Trophoblast cell (in vitro differentiated cells and primary cell): ENCODE data around the gene PRPF31.

Experiments used
- DNase-seq, 2 donors: peaks; one replicate each; pipeline ENCODE4 v3.0.0-alpha.2; 2016
- H2AFZ ChIP-seq: 2 replicates; pipeline ENCODE4 v1.6.1; 2013; ENCODE audit warnings: low read length, moderate library complexity, mild to moderate bottlenecking; ENCODE audit not compliant: insufficient read depth, poor library complexity
- H2AK5ac ChIP-seq: 2 replicates; pipeline ENCODE4 v1.6.1; 2013; ENCODE audit warnings: mild to moderate bottlenecking, low read length
- H2BK120ac ChIP-seq: 2 replicates; pipeline ENCODE4 v1.6.1; 2013; ENCODE audit warnings: low read length, mild to moderate bottlenecking, moderate library complexity; ENCODE audit not compliant: insufficient read depth, poor library complexity
- H2BK12ac ChIP-seq: 2 replicates; pipeline ENCODE4 v1.6.1; 2013; ENCODE audit warnings: mild to moderate bottlenecking, low read length, moderate library complexity
- H2BK5ac ChIP-seq: 2 replicates; pipeline ENCODE4 v1.6.1; 2013; ENCODE audit warnings: low read length, low read depth, moderate library complexity, mild to moderate bottlenecking; ENCODE audit not compliant: poor library complexity
- H3K14ac ChIP-seq: 2 replicates; pipeline ENCODE4 v1.6.1; 2013; ENCODE audit warnings: mild to moderate bottlenecking, low read length
- H3K18ac ChIP-seq: 2 replicates; pipeline ENCODE4 v1.6.1; 2013; ENCODE audit warnings: mild to moderate bottlenecking, low read length
- H3K23ac ChIP-seq: 2 replicates; pipeline ENCODE4 v1.6.1; 2013; ENCODE audit warnings: low read length
- H3K27ac ChIP-seq: 2 replicates; pipeline ENCODE4 v1.5.1; 2013; ENCODE audit warnings: low read depth, mild to moderate bottlenecking, inconsistent platforms, low read length, moderate library complexity
- H3K27me3 ChIP-seq: 2 replicates; pipeline ENCODE4 v1.6.1; 2013; ENCODE audit warnings: inconsistent platforms, mild to moderate bottlenecking, low read length, moderate library complexity; ENCODE audit not compliant: insufficient read depth
- H3K36me3 ChIP-seq, 2 experiments: 1 replicate in 1 of 2; 2 replicates in 1 of 2; pipeline ENCODE4 v1.6.1; 2013; ENCODE audit warnings: low read length in 2 of 2, mild to moderate bottlenecking in 2 of 2, moderate library complexity in 1 of 2; ENCODE audit not compliant: insufficient read depth in 2 of 2, control insufficient read depth in 1 of 2
- H3K4ac ChIP-seq: 2 replicates; pipeline ENCODE4 v1.6.1; 2013; ENCODE audit warnings: low read depth, mild to moderate bottlenecking, low read length, moderate library complexity
- H3K4me1 ChIP-seq, 2 experiments: 1 replicate in 1 of 2; 2 replicates in 1 of 2; pipeline ENCODE4 v1.6.1; 2013; ENCODE audit warnings: low read length in 2 of 2, mild to moderate bottlenecking in 2 of 2, moderate library complexity in 1 of 2; ENCODE audit not compliant: insufficient read depth in 2 of 2, control insufficient read depth in 1 of 2
- H3K4me2 ChIP-seq: 2 replicates; pipeline ENCODE4 v1.6.1; 2013; ENCODE audit warnings: inconsistent platforms, mild to moderate bottlenecking, low read length, moderate library complexity
- H3K4me3 ChIP-seq: 2 replicates; pipeline ENCODE4 v1.5.1; 2013; ENCODE audit warnings: mild to moderate bottlenecking, low read depth, low read length, inconsistent platforms
- H3K79me1 ChIP-seq: one replicate; pipeline ENCODE4 v1.6.1; 2013; ENCODE audit warnings: low read length
- H3K79me2 ChIP-seq: 2 replicates; pipeline ENCODE4 v1.6.1; 2013; ENCODE audit warnings: low read length, mild to moderate bottlenecking; ENCODE audit not compliant: control insufficient read depth, insufficient read depth, poor library complexity
- H3K9ac ChIP-seq: 2 replicates; pipeline ENCODE4 v1.6.1; 2013; ENCODE audit warnings: mild to moderate bottlenecking, low read length
- H3K9me3 ChIP-seq: 2 replicates; pipeline ENCODE4 v1.6.1; 2013; ENCODE audit warnings: low read depth, mild to moderate bottlenecking, control low read depth, inconsistent platforms, low read length; ENCODE audit not compliant: insufficient read depth
- H4K12ac ChIP-seq: 2 replicates; pipeline ENCODE4 v1.6.1; 2013; ENCODE audit warnings: low read depth, mild to moderate bottlenecking, low read length, moderate library complexity
- H4K8ac ChIP-seq: 2 replicates; pipeline ENCODE4 v1.6.1; 2013; ENCODE audit warnings: low read depth, mild to moderate bottlenecking, low read length, moderate library complexity
- H4K91ac ChIP-seq: one replicate; pipeline ENCODE4 v1.6.1; 2013; ENCODE audit warnings: low read depth, mild to moderate bottlenecking, low read length, moderate library complexity
- WGBS: extraction: QIAGEN DNeasy Blood & Tissue Kit; methylation state at CpG from one replicate; pipeline ENCODE4 v1.1.7; 2013; ENCODE audit warnings: missing lambda C conversion rate; ENCODE audit not compliant: insufficient read length, insufficient coverage; ENCODE audit errors: extremely low coverage; 5-methylcytosine and 5-hydroxymethylcytosine counted together

Gene PRPF31

GRCh38 chr19:54105796-54106195, 9.8 kb upstream of the PRPF31 start:
- H3K18ac ChIP-seq: no peak overlapping the region
- H3K4ac ChIP-seq: no peak overlapping the region
- no peak for DNase-seq
- H2BK120ac ChIP-seq: no peak overlapping the region
- H2BK5ac ChIP-seq: no peak overlapping the region
- no peak overlapping the region for H4K8ac ChIP-seq
- H3K79me2 ChIP-seq: peaks cover 5% of the 10 kb centered on the region
- H4K12ac ChIP-seq: no peak overlapping the region
- no peak overlapping the region for H2AK5ac ChIP-seq
- no CpG with 5 or more reads among the region's 10 CpGs for WGBS
- H3K14ac ChIP-seq: no peak overlapping the region
- H3K4me2 ChIP-seq: no peak overlapping the region
- no peak overlapping the region for H3K9ac ChIP-seq
- peaks cover 7% of the 10 kb centered on the region for H3K79me1 ChIP-seq
- no peak overlapping the region for H3K4me3 ChIP-seq
- peaks cover 0 to 7% of the 10 kb centered on the region in 2 experiments for H3K4me1 ChIP-seq
- H3K9me3 ChIP-seq: no peaks in the 10 kb centered on the region
- H3K27ac ChIP-seq: no peak overlapping the region
- H2AFZ ChIP-seq: no peak overlapping the region
- H3K27me3 ChIP-seq: no peaks in the 10 kb centered on the region
- H3K36me3 ChIP-seq: peaks cover 49 to 53% of the 10 kb centered on the region in 2 experiments
- no peak overlapping the region for H3K23ac ChIP-seq
- no peak overlapping the region for H4K91ac ChIP-seq
- H2BK12ac ChIP-seq: no peak overlapping the region

GRCh38 chr19:54106716-54107115, 8.8 kb upstream of the PRPF31 start:
- no CpG with 5 or more reads among the region's 15 CpGs for WGBS
- no peak overlapping the region for H2BK5ac ChIP-seq

DNA sequence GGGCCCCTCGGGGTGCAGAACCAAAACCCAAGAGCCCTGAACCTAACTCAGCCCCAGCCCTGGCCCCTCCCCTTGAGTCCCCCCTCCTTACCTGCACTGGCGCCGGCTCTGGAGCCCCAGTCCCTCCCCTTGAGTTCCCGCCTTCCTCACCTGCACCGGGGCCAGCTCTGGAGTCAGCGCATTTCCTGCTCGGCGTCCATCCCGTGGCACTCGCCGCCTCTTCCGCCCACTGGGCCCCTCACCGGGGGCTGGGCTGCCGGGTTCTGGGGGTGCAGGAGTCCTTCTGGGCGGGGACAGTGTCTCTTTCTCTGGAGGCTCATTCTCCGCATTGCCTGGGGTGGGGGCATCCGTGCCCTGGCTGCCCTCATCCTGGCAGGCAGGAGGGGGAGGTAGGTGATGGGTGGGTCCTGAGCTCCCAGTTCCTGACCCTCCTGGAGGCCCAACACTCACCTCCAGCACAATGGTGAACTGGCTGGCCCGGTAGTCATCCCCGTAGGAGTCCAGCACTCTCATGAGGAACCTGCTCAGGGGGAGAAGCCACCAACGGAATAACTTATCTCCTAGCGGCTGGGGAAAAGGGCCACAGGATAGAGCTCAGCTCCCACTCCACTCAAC, 7.6 kb upstream of the PRPF31 start:
- no peak overlapping the region for H2AFZ ChIP-seq
- H3K27me3 ChIP-seq: no peaks in the 10 kb centered on the region
- no peak overlapping the region for H4K8ac ChIP-seq
- no CpG with 5 or more reads among the region's 21 CpGs for WGBS
- no peaks in the 10 kb centered on the region for H3K9me3 ChIP-seq
- no peak for DNase-seq
- no peak overlapping the region for H3K4ac ChIP-seq
- H3K79me2 ChIP-seq: peaks cover 2% of the 10 kb centered on the region
- no peak overlapping the region for H2BK5ac ChIP-seq
- H2BK120ac ChIP-seq: no peak overlapping the region
- H3K23ac ChIP-seq: no peak overlapping the region
- H4K91ac ChIP-seq: no peak overlapping the region
- no peak overlapping the region for H2AK5ac ChIP-seq
- peaks cover 2% of the 10 kb centered on the region for H3K79me1 ChIP-seq
- no peak overlapping the region for H3K18ac ChIP-seq
- H3K4me3 ChIP-seq: no peak overlapping the region
- no peak overlapping the region for H4K12ac ChIP-seq
- no peak overlapping the region for H3K14ac ChIP-seq
- no peak overlapping the region for H3K27ac ChIP-seq
- peaks cover 56% of the 10 kb centered on the region in 2 experiments for H3K36me3 ChIP-seq
- H3K4me1 ChIP-seq: peaks cover 0 to 4% of the 10 kb centered on the region in 2 experiments
- no peak overlapping the region for H2BK12ac ChIP-seq
- no peak overlapping the region for H3K9ac ChIP-seq
- H3K4me2 ChIP-seq: no peak overlapping the region

More at GRCh38 chr19:54106716-54107115, 8.8 kb upstream of the PRPF31 start:
- no peak overlapping the region for H3K9ac ChIP-seq
- H2BK120ac ChIP-seq: no peak overlapping the region
- no peak overlapping the region for H4K8ac ChIP-seq
- no peaks in the 10 kb centered on the region for H3K9me3 ChIP-seq
- H2AK5ac ChIP-seq: no peak overlapping the region
- H3K14ac ChIP-seq: no peak overlapping the region
- peaks cover 54 to 56% of the 10 kb centered on the region in 2 experiments for H3K36me3 ChIP-seq
- H4K91ac ChIP-seq: no peak overlapping the region
- H2BK12ac ChIP-seq: no peak overlapping the region
- DNase-seq: no peak
- H3K79me1 ChIP-seq: peaks cover 7% of the 10 kb centered on the region
- H3K27me3 ChIP-seq: no peaks in the 10 kb centered on the region
- no peak overlapping the region for H3K4me3 ChIP-seq
- H3K4me2 ChIP-seq: no peak overlapping the region
- no peak overlapping the region for H2AFZ ChIP-seq
- H3K4me1 ChIP-seq: peaks cover 0 to 7% of the 10 kb centered on the region in 2 experiments
- H3K79me2 ChIP-seq: peaks cover 5% of the 10 kb centered on the region
- no peak overlapping the region for H3K4ac ChIP-seq
- H3K27ac ChIP-seq: no peak overlapping the region
- H4K12ac ChIP-seq: no peak overlapping the region
- H3K23ac ChIP-seq: no peak overlapping the region
- H3K18ac ChIP-seq: no peak overlapping the region

- Histone ChIP-seq H3K4ac (no peak overlapping the region), H3K23ac (no peak overlapping the region), H3K9ac (no peak overlapping the region), H3K9me3 (no peaks in the 10 kb centered on the region), H2BK12ac (no peak overlapping the region), H3K14ac (no peak overlapping the region), H3K27ac (no peak overlapping the region), H4K91ac (no peak overlapping the region), H3K79me2 (no peaks in the 10 kb centered on the region), H3K36me3 (peaks cover 56 to 61% of the 10 kb centered on the region in 2 experiments), H3K4me1 (peaks cover 0 to 2% of the 10 kb centered on the region in 2 experiments), H3K27me3 (no peaks in the 10 kb centered on the region), H3K18ac (no peak overlapping the region), H4K8ac (no peak overlapping the region), H2BK5ac (no peak overlapping the region), H2AK5ac (no peak overlapping the region), H2BK120ac (no peak overlapping the region), H3K4me2 (no peak overlapping the region), H3K4me3 (no peak overlapping the region), H4K12ac (no peak overlapping the region), H3K79me1 (no peaks in the 10 kb centered on the region), H2AFZ (no peak overlapping the region)
- no CpG with 5 or more reads among the region's 7 CpGs for WGBS
- DNase-seq: no peak
Measured at GRCh38 chr19:54108496-54108895, 7.1 kb upstream of the PRPF31 start.
